CD14-positive monocyte (primary cell): Measurements from ENCODE around the gene CNTNAP5. TPM values are rescaled to one million over a fixed set of nuclear protein-coding genes. Genes with fewer than 3 reads are reported as not detected.

ENCODE experiments used
- DNase-seq, 3 donors: peaks; one replicate each; pipeline ENCODE4 v3.0.0-alpha.2; 2011 to 2022
- H2AFZ ChIP-seq: 2 replicates; pipeline ENCODE4 v1.6.0; 2012; ENCODE audit warnings: mild to moderate bottlenecking, low read depth, low read length, inconsistent platforms; ENCODE audit not compliant: insufficient read depth, poor library complexity, severe bottlenecking
- H3K27ac ChIP-seq, 2 donors: 1 replicate in 1 of 2; 2 replicates in 1 of 2; pipeline ENCODE4 v1.5.1; 2012 to 2013; ENCODE audit warnings: low read length in 2 of 2, control low read depth in 1 of 2, inconsistent platforms in 1 of 2, low read depth in 1 of 2, mild to moderate bottlenecking in 1 of 2
- H3K27me3 ChIP-seq, 2 donors: one replicate each; pipeline versions ENCODE4 v1.6.0 to v1.6.1; 2011 to 2013; ENCODE audit warnings: low read length in 2 of 2; ENCODE audit not compliant: control insufficient read depth in 2 of 2, insufficient read depth in 2 of 2
- H3K36me3 ChIP-seq, 2 donors: replicated peaks in 1 of 2; 1 replicate in 1 of 2; 2 replicates in 1 of 2; pipeline versions ENCODE4 v1.5.1 to v1.6.1; 2012 to 2013; ENCODE audit warnings: low read length in 2 of 2, control low read depth in 1 of 2, inconsistent platforms in 1 of 2, mild to moderate bottlenecking in 1 of 2; ENCODE audit not compliant: insufficient read depth in 2 of 2, control insufficient read depth in 1 of 2
- H3K4me1 ChIP-seq, 2 donors: 1 replicate in 1 of 2; 2 replicates in 1 of 2; pipeline versions ENCODE4 v1.5.1 to v1.6.1; 2012 to 2013; ENCODE audit warnings: low read length in 2 of 2, control low read depth in 1 of 2, inconsistent platforms in 1 of 2, mild to moderate bottlenecking in 1 of 2, moderate library complexity in 1 of 2; ENCODE audit not compliant: insufficient read depth in 2 of 2, control insufficient read depth in 1 of 2
- H3K4me2 ChIP-seq: replicated peaks from 2 replicates; pipeline ENCODE3; 2012; ENCODE audit warnings: low read length, moderate library complexity, mild to moderate bottlenecking; ENCODE audit not compliant: poor library complexity, severe bottlenecking; ENCODE audit errors: extremely low read depth
- H3K4me3 ChIP-seq, 3 experiments: fragments of 200-600 bp in 1 of 3; sonication (generic) in 1 of 3; replicated peaks in 1 of 3; 1 replicate in 2 of 3; 2 replicates in 1 of 3; pipeline ENCODE4 v1.5.1; 2011 to 2013; ENCODE audit warnings: low read length in 3 of 3, mild to moderate bottlenecking in 3 of 3, control low read depth in 2 of 3, low read depth in 2 of 3, inconsistent platforms in 1 of 3, moderate library complexity in 1 of 3
- H3K79me2 ChIP-seq: 2 replicates; pipeline ENCODE4 v1.6.0; 2012; ENCODE audit warnings: mild to moderate bottlenecking, control low read depth, inconsistent platforms, low read length, moderate library complexity; ENCODE audit not compliant: insufficient read depth
- H3K9ac ChIP-seq: 2 replicates; pipeline ENCODE4 v1.6.0; 2017; ENCODE audit warnings: low read length, mild to moderate bottlenecking; ENCODE audit not compliant: insufficient read depth, poor library complexity, severe bottlenecking
- H3K9me3 ChIP-seq, 2 donors: replicated peaks in 1 of 2; 1 replicate in 1 of 2; 2 replicates in 1 of 2; pipeline versions ENCODE4 v1.5.1 to v1.6.1; 2012 to 2013; ENCODE audit warnings: low read length in 2 of 2, control low read depth in 1 of 2; ENCODE audit not compliant: control insufficient read depth in 1 of 2, insufficient read depth in 1 of 2
- H4K20me1 ChIP-seq: 2 replicates; pipeline ENCODE4 v1.6.0; 2012; ENCODE audit warnings: mild to moderate bottlenecking, low read length, control low read depth, moderate library complexity; ENCODE audit not compliant: insufficient read depth
- H3K27ac Mint-ChIP-seq, 7 donors: one replicate each; pipeline ENCODE4 v1.8.0; 2020; ENCODE audit warnings: mild to moderate bottlenecking in 7 of 7, mixed read lengths in 7 of 7, moderate library complexity in 6 of 7, inconsistent platforms in 2 of 7
- H3K27me3 Mint-ChIP-seq, 3 donors: one replicate each; pipeline ENCODE4 v1.8.0; 2021 to 2022; ENCODE audit warnings: low read depth in 3 of 3, mild to moderate bottlenecking in 3 of 3, mixed read lengths in 3 of 3, moderate library complexity in 3 of 3, inconsistent platforms in 1 of 3
- H3K36me3 Mint-ChIP-seq, 2 donors: one replicate each; pipeline ENCODE4 v1.8.0; 2020; ENCODE audit warnings: mixed read lengths in 2 of 2, inconsistent platforms in 1 of 2, mild to moderate bottlenecking in 1 of 2
- H3K4me1 Mint-ChIP-seq: one replicate; pipeline ENCODE4 v1.8.0; 2020; ENCODE audit warnings: mild to moderate bottlenecking, mixed read lengths
- H3K4me3 Mint-ChIP-seq, 2 donors: one replicate each; pipeline ENCODE4 v1.8.0; 2020; ENCODE audit warnings: mild to moderate bottlenecking in 2 of 2, mixed read lengths in 2 of 2, moderate library complexity in 1 of 2
- H3K9me3 Mint-ChIP-seq, 7 donors: one replicate each; pipeline ENCODE4 v1.8.0; 2020 to 2022; ENCODE audit warnings: mixed read lengths in 7 of 7, mild to moderate bottlenecking in 6 of 7, moderate library complexity in 6 of 7, inconsistent platforms in 2 of 7
- CTCF ChIP-seq: fragments of 200-600 bp; IDR thresholded peaks from one replicate; pipeline ENCODE4 v1.8.0; 2022; ENCODE audit warnings: antibody characterized with exemption, mild to moderate bottlenecking
- WGBS: methylation state at CpG from one replicate; pipeline ENCODE4 v1.1.5; 2013; ENCODE audit warnings: missing lambda C conversion rate; ENCODE audit not compliant: insufficient coverage; 5-methylcytosine and 5-hydroxymethylcytosine counted together
- intact Hi-C, 2 donors: fragments of 100-400 bp; cut with micrococcal nuclease; formaldehyde crosslinking; loops; one replicate each; pipeline versions ENCODE4 v1.15.0 to v1.15.1; 2023
- polyA plus RNA-seq, 3 donors: library from polyadenylated mRNA; depleted of rRNA in 1 of 3; unstranded in 2 of 3; stranded (reverse) in 1 of 3; fragments of 300-500 nt in 2 of 3; fragments of >200 nt in 1 of 3; fragmentation: Illumina TruSeq in 2 of 3; gene quantifications; 1 replicate in 2 of 3; 2 replicates in 1 of 3; pipeline ENCODE4 v1.2.3, GENCODE V29; 2012 to 2021

The CNTNAP5 gene
- polyA plus RNA-seq, 3 donors: not detected

- peaks cover 2 to 4% of the 10 kb centered on the region in 2 donors for H3K9me3 ChIP-seq
- no peak for TF ChIP-seq CTCF
- no peak overlapping the region for H3K4me3 ChIP-seq
- H3K27ac Mint-ChIP-seq: no peak overlapping the region
- no peaks in the 10 kb centered on the region for H3K36me3 Mint-ChIP-seq
- H3K9ac ChIP-seq: no peak overlapping the region
- H3K4me2 ChIP-seq: no peak overlapping the region
- no peak for DNase-seq
- no peaks in the 10 kb centered on the region for H4K20me1 ChIP-seq
- no peaks in the 10 kb centered on the region for H3K27me3 Mint-ChIP-seq
- no peaks in the 10 kb centered on the region for H3K79me2 ChIP-seq
- intact Hi-C loops: no loop called here
- H2AFZ ChIP-seq: no peak overlapping the region
- no peak overlapping the region for H3K27ac ChIP-seq
- no peaks in the 10 kb centered on the region for H3K36me3 ChIP-seq
- WGBS: no CpG with 5 or more reads among the region's 4 CpGs
- H3K9me3 Mint-ChIP-seq: peaks cover 0 to 8% (median 2%) of the 10 kb centered on the region in 7 donors
- no peaks in the 10 kb centered on the region for H3K27me3 ChIP-seq
- H3K4me1 Mint-ChIP-seq: no peaks in the 10 kb centered on the region
- no peak overlapping the region for H3K4me3 Mint-ChIP-seq
- no peaks in the 10 kb centered on the region for H3K4me1 ChIP-seq
These were observed 344.1 kb downstream of the CNTNAP5 start for GRCh38 chr2:124369181-124369580.

- Histone ChIP-seq H3K27me3 (no peaks in the 10 kb centered on the region), H3K4me3 (no peak overlapping the region), H3K4me1 (no peaks in the 10 kb centered on the region), H3K36me3 (no peaks in the 10 kb centered on the region), H3K27ac (no peak overlapping the region), H4K20me1 (no peaks in the 10 kb centered on the region), H2AFZ (no peak overlapping the region), H3K9me3 (no peaks in the 10 kb centered on the region), H3K9ac (no peak overlapping the region), H3K79me2 (no peaks in the 10 kb centered on the region), H3K4me2 (no peak overlapping the region)
- no peaks in the 10 kb centered on the region for H3K27me3 Mint-ChIP-seq
- no CpG with 5 or more reads among the region's 3 CpGs for WGBS
- DNase-seq: no peak
- no peaks in the 10 kb centered on the region for H3K36me3 Mint-ChIP-seq
- intact Hi-C loops: no loop called here
- H3K4me1 Mint-ChIP-seq: no peaks in the 10 kb centered on the region
- H3K27ac Mint-ChIP-seq: no peak overlapping the region
- no peak overlapping the region for H3K4me3 Mint-ChIP-seq
- no peak for TF ChIP-seq CTCF
- peaks cover 0 to 1% (median 0%) of the 10 kb centered on the region in 7 donors for H3K9me3 Mint-ChIP-seq
These were observed 355.2 kb downstream of the CNTNAP5 start for GRCh38 chr2:124380221-124380749.
